ENCODE data around the gene CABLES2. TPM values are rescaled to one million over a fixed set of nuclear protein-coding genes. Genes with fewer than 3 reads are reported as not detected.

CABLES2 gene
- total and polyA plus RNA-seq, 9 of the 15 experiments (the other 6 are each of a cell fraction or from before 2014, with no cell fraction given), result 0.46 to 4.2 (median 1.6) TPM

DNA sequence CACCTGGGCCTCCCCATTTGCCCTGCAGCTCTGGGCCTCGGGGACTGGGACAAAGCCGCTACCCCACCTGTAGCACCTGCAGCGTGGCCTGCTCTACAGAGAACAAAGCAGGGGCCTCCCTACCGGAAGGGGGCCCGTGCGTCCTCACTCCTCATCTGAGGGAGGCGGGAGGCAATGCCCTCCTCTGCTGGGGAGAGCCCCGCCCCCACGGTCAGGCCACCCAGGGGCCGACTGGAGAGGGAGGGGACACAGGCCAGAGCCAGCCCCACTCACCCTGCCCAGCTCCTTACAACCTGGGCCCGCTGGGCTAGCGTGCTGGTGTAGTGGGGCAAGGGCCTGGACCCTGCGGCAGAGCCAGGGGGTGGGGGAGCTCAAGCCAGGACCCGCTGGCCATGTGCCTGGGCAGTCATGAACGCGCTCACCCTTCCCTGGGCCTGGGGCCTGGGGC is 48.0 kb downstream of the CABLES2 start:
- in situ Hi-C loops (cut with MboI) (no loop called here), intact Hi-C loops (cut with micrococcal nuclease) (loop anchor here (2.0 kb wide), 1 partner anchor 38 kb away; no protein-coding TSS in a partner anchor)
- Histone ChIP-seq H2AFZ (ENCODE audit: low read depth, low read length) (peak overlapping the region; percentile 71; the same call in 1 of the 2 replicates), H3K9me3 (replicated peaks; ENCODE audit: control insufficient read depth, insufficient read depth, low read depth, low read length) (no peaks in the 10 kb centered on the region), H3K79me2 (ENCODE audit: control insufficient read depth, insufficient read depth, low read length) (peaks cover 71% of the 10 kb centered on the region), H3K4me2 (ENCODE audit: insufficient read depth, low read length) (peak overlapping the region; percentile 97), H4K20me1 (replicated peaks; ENCODE audit: control insufficient read depth, insufficient read depth, low read length) (0 out of 2 replicates have a peak, but pooled peaks cover 4% of the 10 kb centered on the region), H3K9ac (ENCODE audit: insufficient read depth in 1 of 2, low read depth in 2 of 2, low read length in 2 of 2) (peak overlapping the region; percentile 89 to 93), H3K27ac (ENCODE audit: extremely low read depth, low read depth, low read length) (peak overlapping the region; percentile 92), H3K4me3 (peak overlapping the region; percentile 42), H3K36me3 (ENCODE audit: control insufficient read depth, insufficient read depth, low read length) (peaks cover 58% of the 10 kb centered on the region; the same call in 1 of the 3 replicates), H3K9me1 (ENCODE audit: control insufficient read depth, insufficient read depth, low read length) (peaks cover 1% of the 10 kb centered on the region), H3K27me3 (ENCODE audit: control insufficient read depth in 2 of 2, insufficient read depth in 2 of 2, low read length in 2 of 2) (no peaks in the 10 kb centered on the region), H3K4me1 (replicated peaks in 1 of 2; ENCODE audit: control insufficient read depth in 2 of 2, insufficient read depth in 2 of 2, low read length in 2 of 2) (peaks cover 35 to 95% of the 10 kb centered on the region in 2 experiments)
- POLR2A ChIA-PET, result interaction anchor here (0.7 to 2.2 kb wide), 3 partner anchors 9 to 237 kb away, joined by 3 to 7 read pairs (median 4); partner anchors contain the start of gene ADRM1
- ATAC-seq, result peak; percentile 83
- FAIRE-seq, result peak; percentile 92
- no TSS peak for BruUV-seq (replicated peaks)
- CTCF ChIA-PET (ENCODE audit: low intra/inter-chr PET ratio), result no interaction called here
- DNase-seq (ENCODE audit: extremely low read depth in 1 of 4, low spot score in 3 of 4), result peak; percentile 82 to 89 (median 86)
- WGBS (ENCODE audit: insufficient coverage, low coverage, missing lambda C conversion rate), result 16% methylated on average over 9 of the region's 16 CpGs
- TF ChIP-seq BRD9 (IDR thresholded peaks at IDR 0.05; ENCODE audit: low read depth, partially characterized antibody) (no peak), ZNF668 (CRISPR knock-in tag; IDR thresholded peaks at IDR 0.05) (no peak), MGA (IDR thresholded peaks at IDR 0.05) (peak; percentile 60), EGR1 (conservative IDR thresholded peaks at IDR 0.05) (peak; percentile 34; the same call in 1 of the 2 replicates), FOXK2 (conservative IDR thresholded peaks at IDR 0.05 in 1 of 2, IDR thresholded peaks at IDR 0.05 in 1 of 2; ENCODE audit: low read depth in 2 of 2) (0 out of 4 replicates have a peak, but pooled peaks of 1 of the 2 experiments have one; percentile 26), KDM4B (IDR thresholded peaks at IDR 0.05; ENCODE audit: borderline replicate concordance in 2 of 2, low read depth in 1 of 2) (0 out of 4 replicates have a peak, but pooled peaks of 1 of the 2 experiments have one; percentile 49), TBP (optimal IDR thresholded peaks at IDR 0.05; ENCODE audit: low read depth, low read length) (peak; percentile 34)
- TF ChIP-seq, protein P1, sequence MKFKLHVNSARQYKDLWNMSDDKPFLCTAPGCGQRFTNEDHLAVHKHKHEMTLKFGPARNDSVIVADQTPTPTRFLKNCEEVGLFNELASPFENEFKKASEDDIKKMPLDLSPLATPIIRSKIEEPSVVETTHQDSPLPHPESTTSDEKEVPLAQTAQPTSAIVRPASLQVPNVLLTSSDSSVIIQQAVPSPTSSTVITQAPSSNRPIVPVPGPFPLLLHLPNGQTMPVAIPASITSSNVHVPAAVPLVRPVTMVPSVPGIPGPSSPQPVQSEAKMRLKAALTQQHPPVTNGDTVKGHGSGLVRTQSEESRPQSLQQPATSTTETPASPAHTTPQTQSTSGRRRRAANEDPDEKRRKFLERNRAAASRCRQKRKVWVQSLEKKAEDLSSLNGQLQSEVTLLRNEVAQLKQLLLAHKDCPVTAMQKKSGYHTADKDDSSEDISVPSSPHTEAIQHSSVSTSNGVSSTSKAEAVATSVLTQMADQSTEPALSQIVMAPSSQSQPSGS (CRISPR knock-in tag; IDR thresholded peaks at IDR 0.05), result no peak

All from K562 (cell line).